GM19351 (cell line): Measurements from ENCODE around the gene PRELP.

Source experiments
- ATAC-seq: cut with Tn5 transposase; IDR thresholded peaks from one replicate; pipeline ENCODE4 v1.9.1; 2021; ENCODE audit warnings: mild to moderate bottlenecking, moderate library complexity; ENCODE audit not compliant: unreplicated experiment

The PRELP gene

DNA sequence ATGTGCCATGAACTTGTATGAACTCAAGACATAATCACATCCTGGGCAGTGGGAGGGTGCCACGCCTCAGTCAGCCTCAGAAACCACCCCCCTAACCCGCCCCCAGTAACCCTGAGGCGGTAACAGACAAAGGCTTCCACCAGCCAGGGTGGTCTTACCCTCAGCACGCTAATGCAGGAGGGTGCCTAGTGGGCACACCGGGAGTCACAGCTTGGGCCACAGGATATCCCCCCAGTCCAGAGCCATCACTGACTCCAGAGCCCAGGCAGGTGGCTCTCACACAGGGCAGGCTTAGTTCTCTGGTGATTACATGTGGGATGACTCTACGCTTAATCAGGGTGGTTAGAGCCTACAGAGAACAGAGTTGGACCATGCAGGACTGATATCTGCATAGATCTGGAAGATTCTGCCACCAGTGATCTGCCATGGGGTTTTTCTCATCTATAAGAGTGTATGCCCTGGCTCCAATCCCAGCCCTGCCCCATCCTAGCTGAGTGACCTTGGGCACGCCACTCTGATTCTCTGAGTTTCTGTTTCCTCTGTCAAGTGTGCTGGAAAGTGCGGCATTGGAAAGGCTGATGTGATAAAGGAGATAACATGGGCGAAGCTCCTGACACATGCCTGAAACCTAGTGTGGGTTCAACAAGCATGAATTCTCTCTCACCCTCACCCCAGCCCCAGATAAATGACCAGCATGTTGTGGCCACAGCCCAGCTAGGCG is 45.6 kb downstream of the PRELP start:
- no peak for ATAC-seq

DNA sequence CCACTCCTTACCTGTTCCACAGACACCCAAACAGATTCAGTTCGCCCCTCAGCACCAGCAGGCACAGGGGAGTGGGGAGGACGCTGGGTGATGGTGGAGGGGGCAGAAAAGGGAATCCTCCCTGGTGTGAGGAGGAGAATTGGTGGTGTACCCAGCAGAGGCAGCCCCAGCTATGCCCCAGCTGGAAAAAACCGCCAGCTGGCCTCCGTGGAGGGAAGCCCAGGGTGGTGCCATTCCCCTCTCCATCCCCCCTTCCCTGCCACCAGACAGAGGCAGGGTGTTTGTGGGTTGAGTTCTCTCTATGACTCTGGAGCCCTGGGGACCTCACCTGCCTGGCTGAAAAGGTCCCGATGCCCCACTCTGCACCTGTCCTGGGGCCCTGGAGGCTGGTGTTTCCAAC is 46.2 kb downstream of the PRELP start:
- ATAC-seq: no peak

DNA sequence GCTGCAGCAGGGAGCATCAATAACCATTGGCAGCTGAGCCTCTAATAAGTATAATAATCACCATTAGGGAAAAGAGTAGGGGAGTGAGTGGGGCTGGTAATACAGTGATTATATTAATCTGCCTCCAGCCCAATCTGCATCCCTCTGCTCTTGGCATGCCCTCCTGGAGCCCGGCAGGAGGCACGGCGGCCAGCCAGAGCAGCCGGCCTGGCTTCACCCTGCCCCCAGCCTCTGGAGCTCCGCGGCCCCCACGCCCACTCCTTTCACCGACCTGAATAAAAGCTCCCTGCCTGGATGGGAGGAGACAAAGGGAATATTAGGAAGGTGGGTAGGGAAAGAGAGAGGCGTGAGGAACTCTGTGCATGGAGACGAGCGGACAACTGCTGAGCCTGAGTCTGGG is 46.6 kb downstream of the PRELP start:
- ATAC-seq: no peak

DNA sequence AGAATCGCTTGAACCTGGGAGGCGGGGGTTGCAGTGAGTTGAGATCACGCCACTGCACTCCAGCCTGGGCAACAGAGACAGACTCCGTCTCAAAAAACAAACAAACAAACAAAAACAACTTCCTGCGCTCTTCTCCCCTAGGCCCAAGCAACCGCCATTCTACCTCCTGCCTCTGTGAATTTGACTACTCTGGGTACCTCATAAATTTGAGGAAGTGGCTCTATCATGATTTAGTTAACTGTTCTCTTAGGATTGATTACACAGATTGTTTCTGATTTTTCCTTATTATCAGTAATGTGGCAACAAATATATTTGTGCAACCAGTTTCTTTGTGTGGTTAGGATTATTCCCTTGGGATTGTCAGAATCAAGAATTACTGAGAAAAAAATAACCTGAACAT is 48.1 kb downstream of the PRELP start:
- no peak for ATAC-seq

DNA sequence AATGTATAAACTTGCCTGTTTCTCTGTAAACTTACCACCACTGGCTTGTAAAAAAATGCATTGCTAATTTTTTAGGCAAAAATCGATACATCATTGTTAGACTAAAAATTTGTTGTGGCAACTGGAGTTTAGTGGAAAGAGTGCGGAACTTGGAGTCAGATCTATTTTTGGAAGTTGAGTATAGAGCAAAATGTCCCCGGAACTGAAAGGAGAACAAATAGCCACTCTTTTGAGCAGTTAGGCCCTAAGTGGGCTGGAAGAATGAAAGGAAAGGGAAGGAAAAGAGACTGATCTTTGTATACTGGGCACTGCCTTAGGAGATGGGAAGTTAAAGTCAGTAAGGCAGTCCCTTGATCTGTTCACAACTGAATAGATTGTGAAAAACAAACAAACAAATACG is 48.5 kb downstream of the PRELP start:
- no peak for ATAC-seq

DNA sequence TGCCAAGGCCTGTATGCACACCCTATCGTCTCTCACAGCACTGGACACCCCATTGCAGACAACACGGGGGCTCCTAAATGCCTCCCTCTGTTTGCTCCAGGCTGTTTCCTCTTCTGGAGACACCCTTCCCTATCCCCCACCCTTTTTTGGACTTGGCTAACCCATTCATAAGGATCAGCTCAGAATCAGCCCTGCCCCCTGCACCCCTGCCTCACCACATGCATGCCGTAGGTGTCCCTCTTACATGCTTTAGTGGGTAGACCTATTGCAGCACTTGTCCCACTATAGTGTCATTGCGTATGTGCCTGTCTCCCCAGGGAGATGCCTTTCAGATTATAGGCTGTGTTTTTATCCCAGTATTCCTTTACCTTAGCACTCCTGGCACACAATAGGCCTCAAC is 49.2 kb downstream of the PRELP start:
- no peak for ATAC-seq

DNA sequence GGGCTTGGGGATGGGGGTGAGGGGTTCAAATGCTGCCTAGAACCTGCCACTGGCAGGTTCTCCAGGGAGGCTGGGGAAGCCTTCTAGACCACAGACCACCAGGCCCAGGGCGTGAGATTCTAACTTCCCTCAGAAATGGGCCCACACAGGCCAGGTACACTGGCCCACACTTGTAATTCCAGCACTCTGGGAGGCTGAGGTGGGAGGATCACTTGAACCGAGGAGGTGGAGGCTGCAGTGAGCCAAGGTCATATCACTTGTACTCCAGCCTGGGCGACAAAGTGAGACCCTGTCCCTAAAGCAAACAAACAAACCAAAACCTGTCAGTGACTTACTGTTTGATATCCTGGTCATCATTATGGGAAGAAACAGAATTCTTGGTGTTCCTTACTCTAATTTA is 50.1 kb downstream of the PRELP start:
- ATAC-seq: no peak

DNA sequence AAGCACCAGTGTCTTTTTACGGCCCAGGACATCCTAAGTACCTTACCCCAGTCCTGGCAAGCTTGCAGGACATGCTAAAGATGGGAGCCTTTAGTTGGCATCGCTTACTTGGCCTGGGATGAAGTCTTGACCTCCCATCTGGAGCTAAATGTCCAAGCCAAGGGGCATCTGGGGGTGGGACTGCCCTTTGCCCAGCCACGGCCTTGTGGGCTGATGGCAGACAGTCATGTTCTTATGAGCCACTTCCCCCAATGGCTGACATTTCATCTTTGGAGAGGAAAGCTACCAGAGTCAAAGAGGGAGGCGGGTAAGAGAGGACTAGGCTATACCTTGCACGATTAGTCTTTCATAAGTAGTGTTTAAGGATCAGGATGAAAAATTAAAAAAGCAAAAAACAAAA is 50.5 kb downstream of the PRELP start:
- no peak for ATAC-seq

DNA sequence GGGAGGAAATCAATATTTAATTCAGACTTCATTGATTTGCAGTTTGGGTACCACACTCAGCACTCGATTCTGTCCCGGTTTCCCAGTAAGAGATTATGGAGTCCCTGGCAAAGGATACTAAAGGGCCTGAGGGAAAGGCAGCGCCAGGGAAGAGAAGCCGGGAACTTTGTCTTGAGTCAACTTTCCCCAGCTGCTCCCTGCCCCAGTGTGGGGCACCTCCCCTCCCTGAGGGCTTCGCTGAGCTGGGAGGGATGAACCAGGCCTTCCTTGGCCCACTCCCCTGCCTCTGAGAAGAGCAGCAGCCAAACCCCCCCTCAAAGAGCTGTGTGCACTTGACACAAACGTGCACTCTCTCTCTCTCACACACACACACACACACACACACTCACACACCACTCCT is 51.0 kb downstream of the PRELP start:
- ATAC-seq: no peak

DNA sequence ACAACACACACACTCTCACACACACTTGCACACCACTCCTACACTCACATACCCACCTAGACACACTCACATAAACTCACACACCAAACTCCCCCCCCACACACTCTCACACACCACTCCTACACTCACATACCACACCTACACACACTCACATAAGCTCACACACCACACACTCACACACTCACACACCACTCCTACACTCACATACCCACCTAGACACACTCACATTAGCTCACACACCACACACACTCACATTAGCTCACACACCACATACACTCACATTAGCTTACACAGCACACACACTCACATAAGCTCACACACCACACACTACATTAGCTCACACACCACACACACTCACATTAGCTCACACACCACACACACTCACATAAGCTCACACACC is 51.4 kb downstream of the PRELP start:
- no peak for ATAC-seq

DNA sequence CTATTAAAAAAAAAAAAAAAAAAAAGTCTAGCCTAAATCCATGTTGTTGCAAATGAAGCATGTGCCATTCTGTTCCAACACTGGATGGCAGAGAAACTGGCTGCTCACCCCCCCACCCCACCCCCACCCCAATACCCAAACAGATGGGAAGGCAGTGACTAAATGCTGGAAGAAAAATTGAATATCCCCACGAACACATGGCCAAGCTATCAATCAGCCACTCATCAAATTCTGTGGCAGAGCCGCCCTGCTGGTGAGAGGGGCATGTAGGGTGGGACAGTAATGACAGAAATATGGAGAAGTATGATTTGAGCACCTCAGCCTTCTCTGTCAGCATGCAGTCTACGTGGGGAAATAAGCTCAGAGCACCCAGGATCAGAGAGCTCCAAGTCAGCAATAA is 52.5 kb downstream of the PRELP start:
- ATAC-seq: no peak

DNA sequence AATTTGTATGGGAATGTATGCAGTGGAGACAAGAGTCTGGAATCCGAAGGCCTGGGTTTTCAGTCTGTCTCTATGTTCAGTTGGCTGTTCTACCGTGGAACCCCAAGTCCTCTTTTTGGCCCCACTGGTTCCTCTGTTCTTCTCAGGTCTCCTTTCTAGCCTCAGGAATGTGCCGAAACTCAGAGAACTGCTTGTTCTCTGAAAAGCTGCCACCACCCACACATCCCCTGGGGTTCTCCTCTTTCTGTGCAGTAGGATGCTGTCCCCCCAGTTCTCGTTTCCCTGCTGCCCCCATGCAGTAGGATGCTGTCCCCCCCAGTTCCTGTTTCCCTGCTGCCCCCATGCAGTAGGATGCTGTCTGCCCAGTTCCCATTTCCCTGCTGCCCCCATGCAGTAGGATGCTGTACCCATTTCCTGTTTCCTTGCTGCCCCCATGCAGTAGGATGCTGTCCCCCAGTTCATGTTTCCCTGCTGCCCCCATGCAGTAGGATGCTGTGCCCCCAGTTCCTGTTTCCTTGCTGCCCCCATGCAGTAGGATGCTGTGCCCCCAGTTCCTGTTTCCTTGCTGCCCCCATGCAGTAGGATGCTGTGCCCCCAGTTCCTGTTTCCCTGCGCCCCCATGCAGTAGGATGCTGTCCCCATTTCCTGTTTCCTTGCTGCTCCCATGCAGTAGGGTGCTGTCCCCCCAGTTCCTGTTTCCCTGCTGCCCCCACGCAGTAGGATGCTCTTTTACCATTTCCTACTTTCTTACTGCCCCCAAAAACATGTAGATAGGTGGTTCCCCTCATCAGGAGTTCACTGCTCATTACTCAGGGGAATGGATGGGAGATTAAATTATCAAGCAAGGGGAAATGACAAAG is 53.6 kb downstream of the PRELP start:
- ATAC-seq: no peak

DNA sequence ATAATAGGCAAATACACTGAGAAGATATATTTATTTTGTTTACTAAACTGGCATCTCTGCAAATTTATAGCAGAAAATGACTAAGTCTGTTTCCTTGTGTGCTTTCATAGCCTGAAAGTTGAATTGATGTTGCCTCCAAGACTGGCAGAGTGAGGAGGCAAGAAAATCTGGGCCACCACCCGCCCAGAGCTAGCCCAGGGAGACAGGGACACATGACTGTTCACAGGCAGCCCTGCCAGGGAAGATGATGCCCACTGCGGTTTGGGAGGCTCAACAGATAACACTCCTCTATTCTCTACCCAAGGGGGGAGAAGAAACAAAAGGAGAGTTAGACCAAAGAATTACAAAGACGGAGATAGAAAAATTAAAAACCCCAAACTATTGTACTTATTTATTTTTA is 55.5 kb downstream of the PRELP start:
- ATAC-seq: no peak

DNA sequence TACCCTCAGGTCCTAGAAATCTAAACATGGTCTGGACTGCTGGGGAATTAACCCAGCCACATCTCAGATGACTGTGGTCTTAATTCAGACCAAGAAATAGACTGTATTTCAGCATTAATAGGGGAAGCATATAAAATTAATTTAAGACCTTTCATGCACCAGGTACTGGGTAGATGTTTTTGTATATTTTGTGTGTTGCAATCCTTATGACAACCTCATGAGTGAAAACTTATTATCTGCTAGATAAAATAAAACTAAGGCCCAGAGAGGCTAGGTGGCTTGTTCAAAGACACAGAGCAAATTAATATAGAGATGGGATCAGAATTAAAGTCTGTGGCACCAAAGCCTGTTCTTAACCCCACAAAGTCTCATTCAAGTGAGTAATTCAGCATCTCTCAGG is 58.4 kb downstream of the PRELP start:
- ATAC-seq: no peak

DNA sequence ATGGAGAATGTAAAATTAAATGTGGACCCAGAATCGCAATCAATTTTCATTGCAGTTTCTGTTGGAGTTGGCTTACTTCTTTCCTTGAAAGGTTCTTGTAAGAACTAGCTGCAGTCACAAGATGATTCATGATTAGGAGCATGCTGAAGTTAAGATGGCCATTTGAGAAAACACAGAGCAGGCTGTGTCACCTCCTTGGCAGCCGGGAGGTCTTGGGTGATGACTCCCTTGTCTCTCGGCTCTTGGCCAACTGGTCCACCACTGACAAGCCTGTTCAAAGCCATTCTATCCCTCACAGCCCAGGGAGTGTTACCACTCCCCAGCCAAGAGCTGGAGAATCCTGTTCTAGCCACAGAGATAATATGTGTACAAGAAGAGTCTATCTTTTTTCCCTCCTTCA is 58.9 kb downstream of the PRELP start:
- ATAC-seq: no peak

DNA sequence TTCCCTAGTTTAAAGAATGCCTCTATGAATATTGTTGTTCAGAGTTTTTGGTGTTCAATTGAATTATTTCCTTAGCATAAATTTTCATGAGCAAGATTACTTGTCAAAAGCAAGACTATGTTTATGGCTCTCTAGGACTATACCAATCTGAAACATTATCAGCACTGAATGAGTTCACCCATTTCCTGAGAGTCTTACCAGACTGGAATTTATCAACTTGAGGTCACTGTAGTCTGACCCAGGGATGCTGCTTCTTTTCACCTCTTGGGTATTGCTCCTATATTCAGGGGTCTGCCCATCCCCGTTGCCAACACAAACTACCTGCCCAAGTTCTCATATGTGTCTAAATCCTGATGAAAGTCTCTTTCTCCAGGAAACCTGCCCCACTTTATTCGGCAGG is 61.0 kb downstream of the PRELP start:
- ATAC-seq: no peak

DNA sequence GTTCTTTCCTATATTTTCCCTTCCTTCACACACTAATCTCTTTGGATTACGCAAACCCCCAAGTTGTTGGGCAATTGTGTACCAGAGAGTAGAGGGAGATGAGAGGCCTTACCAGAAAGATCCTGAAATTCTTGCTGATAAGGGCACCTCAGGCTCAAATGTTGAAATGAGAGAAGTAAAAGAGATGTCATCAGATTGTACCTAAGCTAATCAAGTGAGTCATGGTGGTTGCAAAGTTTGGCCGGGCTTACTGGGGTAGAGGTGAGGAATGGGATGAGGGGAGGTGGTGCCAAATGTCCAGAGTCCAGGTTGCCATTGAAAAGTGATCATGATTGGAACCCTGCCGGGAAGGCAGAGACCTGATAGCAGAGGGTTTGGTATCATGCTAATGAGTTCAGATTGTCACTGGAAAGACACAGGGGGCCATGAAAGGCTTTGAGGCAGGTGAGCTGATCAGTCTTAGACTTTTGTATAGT is 61.4 kb downstream of the PRELP start:
- ATAC-seq: no peak

DNA sequence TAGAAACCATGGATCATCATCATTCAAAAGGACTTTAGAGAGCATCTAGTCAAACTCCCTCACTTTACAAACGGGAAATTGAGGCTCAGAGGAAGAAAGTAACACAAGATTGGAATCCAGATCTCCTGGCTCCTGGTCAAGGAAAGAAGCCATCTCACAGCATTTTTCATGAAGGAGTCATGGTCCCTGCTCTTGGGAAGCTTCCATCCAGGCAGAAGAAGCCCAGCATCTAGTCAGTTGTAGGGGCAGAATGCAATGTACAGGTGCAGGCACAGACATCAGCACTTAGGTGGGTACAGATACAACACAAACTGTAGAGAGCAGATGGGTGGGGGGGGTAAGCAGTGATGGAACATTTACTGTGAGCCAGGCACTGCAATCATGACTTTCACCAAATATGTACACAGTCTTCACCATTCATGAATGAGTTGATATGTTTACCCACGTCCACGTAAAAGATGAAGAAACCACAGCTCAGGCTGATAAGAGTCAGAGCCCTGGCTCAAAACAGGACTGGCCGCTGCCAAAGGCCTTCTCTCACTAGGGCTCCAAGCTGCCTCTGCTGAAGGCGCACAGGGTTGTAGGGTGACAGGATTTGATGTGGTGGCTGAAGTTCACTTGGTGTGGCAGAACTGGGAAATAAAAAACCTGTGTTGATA is 62.3 kb downstream of the PRELP start:
- no peak for ATAC-seq

DNA sequence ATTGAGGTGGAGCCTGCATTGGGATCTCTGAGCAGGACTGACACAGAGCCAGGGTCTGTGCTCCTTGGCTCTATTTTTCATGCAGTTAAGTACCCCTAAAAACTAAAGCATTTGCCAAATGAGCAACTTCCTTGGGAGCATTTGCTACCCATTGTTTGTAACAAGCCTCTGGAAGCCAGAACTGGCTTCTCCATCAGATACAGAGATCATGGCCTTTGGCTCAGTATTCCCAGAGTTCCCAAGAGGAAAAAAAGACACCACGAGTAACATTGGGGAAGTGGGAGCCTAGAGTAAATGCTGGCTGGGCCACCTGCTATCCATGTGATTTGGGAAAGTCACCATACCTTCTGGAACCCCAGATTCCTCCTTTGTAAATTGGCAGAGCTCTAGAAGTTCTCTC is 63.1 kb downstream of the PRELP start:
- no peak for ATAC-seq

DNA sequence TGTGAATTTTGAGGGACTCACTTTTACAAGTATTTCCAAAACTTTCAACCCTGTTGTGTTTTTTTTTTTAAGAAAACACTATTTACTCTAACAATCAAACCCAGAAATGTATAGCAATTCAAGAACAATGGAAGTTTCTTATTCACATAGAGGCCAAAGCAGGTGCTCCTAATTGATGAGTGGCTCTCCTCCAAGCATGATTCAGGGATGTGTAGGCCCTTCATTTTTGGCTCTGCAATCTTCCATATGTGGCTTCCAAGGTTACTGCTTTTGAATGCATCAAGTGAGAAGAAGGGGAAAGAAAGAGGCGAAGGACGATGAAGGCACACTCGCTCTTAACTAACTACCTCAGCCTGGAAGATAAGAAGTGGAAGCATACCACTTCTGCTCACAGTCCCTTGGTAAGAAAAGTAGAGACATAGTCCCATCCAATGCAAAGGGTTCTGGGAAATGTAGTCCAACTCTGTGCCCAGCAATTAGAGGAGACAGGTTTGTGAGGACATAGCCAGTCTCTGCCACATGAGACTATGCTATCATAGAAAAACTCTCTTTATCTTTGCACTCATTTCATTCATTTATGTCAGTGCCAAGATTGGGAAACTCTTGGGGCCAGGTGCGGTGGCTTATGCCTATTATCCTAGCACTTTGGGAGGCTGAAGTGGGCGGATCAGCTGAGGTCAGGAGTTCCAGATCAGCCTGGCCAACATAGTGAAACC is 64.4 kb downstream of the PRELP start:
- no peak for ATAC-seq
